ENCODE results near the gene COL24A1. TPM values are rescaled to one million over a fixed set of nuclear protein-coding genes. Genes with fewer than 3 reads are reported as not detected.
"Not testable (repeated sequence)": the region's sequence is repeated elsewhere in the genome, so short reads cannot be mapped to it uniquely, and the experiment has no call there.

Gene COL24A1
- total RNA-seq, 4 donors from 2014 or later = 0.32 to 1.8 (median 0.72) TPM

GRCh38 chr1:85847356-85847755 lies 309.2 kb downstream of the COL24A1 start:
- no peaks in the 10 kb centered on the region for H3K27me3 ChIP-seq
- no peaks in the 10 kb centered on the region for H3K36me3 ChIP-seq
- no peaks in the 10 kb centered on the region for H3K4me1 ChIP-seq
- DNase-seq (ENCODE audit: low spot score in 2 of 2) = no peak
- no peak for TF ChIP-seq POLR2A (IDR thresholded peaks at IDR 0.05)
- no peak for TF ChIP-seq POLR2AphosphoS5 (IDR thresholded peaks at IDR 0.05)
- no peak for TF ChIP-seq CTCF (IDR thresholded peaks at IDR 0.05)
- no peak for TF ChIP-seq EP300 (IDR thresholded peaks at IDR 0.05)
- H3K27ac ChIP-seq = no peak overlapping the region
- H3K4me3 ChIP-seq = no peak overlapping the region
- WGBS = 78% methylated on average over 2 of the region's 2 CpGs
- H3K9me3 ChIP-seq = no peaks in the 10 kb centered on the region

GRCh38 chr1:85846706-85847105 lies 309.9 kb downstream of the COL24A1 start:
- WGBS = 54% methylated on average over 3 of the region's 3 CpGs
- Histone ChIP-seq H3K4me3 (no peak overlapping the region), H3K36me3 (no peaks in the 10 kb centered on the region), H3K27me3 (no peaks in the 10 kb centered on the region), H3K9me3 (no peaks in the 10 kb centered on the region), H3K4me1 (no peaks in the 10 kb centered on the region), H3K27ac (no peak overlapping the region)
- TF ChIP-seq CTCF (IDR thresholded peaks at IDR 0.05) (no peak), POLR2AphosphoS5 (IDR thresholded peaks at IDR 0.05) (no peak), EP300 (IDR thresholded peaks at IDR 0.05) (no peak), POLR2A (IDR thresholded peaks at IDR 0.05) (no peak)
- no peak for DNase-seq (ENCODE audit: low spot score in 2 of 2)

- TF ChIP-seq EP300 (IDR thresholded peaks at IDR 0.05) (no peak), POLR2A (IDR thresholded peaks at IDR 0.05) (no peak), CTCF (IDR thresholded peaks at IDR 0.05) (no peak), POLR2AphosphoS5 (IDR thresholded peaks at IDR 0.05) (no peak)
- Histone ChIP-seq H3K4me1 (no peaks in the 10 kb centered on the region), H3K9me3 (no peaks in the 10 kb centered on the region), H3K36me3 (no peaks in the 10 kb centered on the region), H3K4me3 (no peak overlapping the region), H3K27me3 (no peaks in the 10 kb centered on the region), H3K27ac (no peak overlapping the region)
- no peak for DNase-seq (ENCODE audit: low spot score in 2 of 2)
- 46% methylated on average over 1 of the region's 1 CpG for WGBS
Measured at GRCh38 chr1:85839459-85839858, 317.1 kb downstream of the COL24A1 start.

GRCh38 chr1:85838238-85838637 lies 318.3 kb downstream of the COL24A1 start:
- TF ChIP-seq EP300 (IDR thresholded peaks at IDR 0.05) (no peak), POLR2A (IDR thresholded peaks at IDR 0.05) (no peak), POLR2AphosphoS5 (IDR thresholded peaks at IDR 0.05) (no peak), CTCF (IDR thresholded peaks at IDR 0.05) (no peak)
- no peak for DNase-seq (ENCODE audit: low spot score in 2 of 2)
- Histone ChIP-seq H3K4me1 (no peaks in the 10 kb centered on the region), H3K27ac (no peak overlapping the region), H3K9me3 (no peaks in the 10 kb centered on the region), H3K27me3 (no peaks in the 10 kb centered on the region), H3K4me3 (no peak overlapping the region), H3K36me3 (no peaks in the 10 kb centered on the region)
- WGBS = 68% methylated on average over 2 of the region's 2 CpGs

- Histone ChIP-seq H3K27ac (no peak overlapping the region), H3K36me3 (no peaks in the 10 kb centered on the region), H3K4me1 (no peaks in the 10 kb centered on the region), H3K9me3 (no peaks in the 10 kb centered on the region), H3K4me3 (no peak overlapping the region), H3K27me3 (no peaks in the 10 kb centered on the region)
- DNase-seq (ENCODE audit: low spot score in 2 of 2) = no peak
- 49% methylated on average over 4 of the region's 4 CpGs for WGBS
- TF ChIP-seq POLR2AphosphoS5 (IDR thresholded peaks at IDR 0.05) = no peak
Measured at GRCh38 chr1:85836736-85837135, 319.8 kb downstream of the COL24A1 start.

GRCh38 chr1:85833165-85833564 lies 323.4 kb downstream of the COL24A1 start:
- not testable (repeated sequence) for DNase-seq (ENCODE audit: low spot score in 2 of 2); H3K9me3 ChIP-seq; H3K4me3 ChIP-seq; H3K27me3 ChIP-seq; H3K4me1 ChIP-seq; H3K27ac ChIP-seq; H3K36me3 ChIP-seq
- WGBS = 96% methylated on average over 1 of the region's 2 CpGs
